HL-60/S4 treated with phorbol 12-myristate 13-acetate at 8.2 ng/mL for 4 days and 3 days (cell line): ENCODE measurements around the gene ERP27.

Experiments
- in situ Hi-C: fragments of 300-500 bp; cut with MboI; formaldehyde crosslinking; loops from 2 replicates; pipeline ENCODE4 v1.15.0; 2022; ENCODE audit warnings: low sequenced_read_pairs

The ERP27 gene

GRCh38 chr12:14876833-14877232 is 61.5 kb downstream of the ERP27 start:
- in situ Hi-C loops = no loop called here

GRCh38 chr12:14874882-14875281 is 63.5 kb downstream of the ERP27 start:
- in situ Hi-C loops = no loop called here

GRCh38 chr12:14873440-14874185 is 64.7 kb downstream of the ERP27 start:
- in situ Hi-C loops = no loop called here

GRCh38 chr12:14871886-14872285 is 66.5 kb downstream of the ERP27 start:
- in situ Hi-C loops = no loop called here

GRCh38 chr12:14871247-14871646 is 67.1 kb downstream of the ERP27 start:
- in situ Hi-C loops = no loop called here

GRCh38 chr12:14868916-14869506 is 69.3 kb downstream of the ERP27 start:
- in situ Hi-C loops = no loop called here
